MM.1S (cell line): ENCODE data around the gene WFDC1.

Experiments used
- DNase-seq: peaks from one replicate; pipeline ENCODE4 v3.0.0-alpha.2; 2015
- H2AFZ ChIP-seq: fragments of 300-600 bp; sonication (generic); 2 replicates; pipeline ENCODE4 v1.6.0; 2016; ENCODE audit warnings: antibody characterized with exemption, low read length
- H3F3A ChIP-seq: fragments of 300-600 bp; sonication (generic); 2 replicates; pipeline ENCODE4 v1.6.1; 2016; ENCODE audit warnings: mild to moderate bottlenecking, antibody characterized with exemption, low read length, moderate library complexity, mixed read lengths; ENCODE audit not compliant: insufficient read depth
- H3K27ac ChIP-seq: fragments of 300-600 bp; sonication (generic); 2 replicates; pipeline ENCODE4 v1.5.1; 2016; ENCODE audit warnings: mild to moderate bottlenecking, low read length
- H3K27me3 ChIP-seq: fragments of 300-600 bp; sonication (generic); replicated peaks from 2 replicates; pipeline ENCODE4 v1.6.0; 2016; ENCODE audit warnings: low read length; ENCODE audit not compliant: insufficient read depth
- H3K36me3 ChIP-seq: fragments of 300-600 bp; sonication (generic); replicated peaks from 2 replicates; pipeline ENCODE4 v1.6.1; 2016; ENCODE audit warnings: mild to moderate bottlenecking, low read length, mixed read lengths; ENCODE audit not compliant: insufficient read depth
- H3K4me1 ChIP-seq: fragments of 300-600 bp; sonication (generic); 2 replicates; pipeline ENCODE4 v1.6.1; 2016; ENCODE audit warnings: low read length, mixed read lengths
- H3K4me2 ChIP-seq: fragments of 300-600 bp; sonication (generic); 2 replicates; pipeline ENCODE4 v1.6.0; 2016; ENCODE audit warnings: low read depth, low read length
- H3K4me3 ChIP-seq: fragments of 300-600 bp; sonication (generic); 2 replicates; pipeline ENCODE4 v1.5.1; 2016; ENCODE audit warnings: low read length, mixed read lengths
- H3K79me2 ChIP-seq: fragments of 300-600 bp; sonication (generic); 2 replicates; pipeline ENCODE4 v1.6.1; 2016; ENCODE audit warnings: mixed run types, low read length, mixed read lengths
- H3K9ac ChIP-seq: fragments of 300-600 bp; sonication (generic); 2 replicates; pipeline ENCODE4 v1.6.1; 2016; ENCODE audit warnings: low read length, mixed read lengths
- H3K9me2 ChIP-seq: fragments of 300-600 bp; sonication (generic); replicated peaks from 2 replicates; pipeline ENCODE4 v1.6.1; 2016; ENCODE audit warnings: mild to moderate bottlenecking, low read length, mixed read lengths; ENCODE audit not compliant: insufficient read depth
- H3K9me3 ChIP-seq: fragments of 300-600 bp; sonication (generic); replicated peaks from 2 replicates; pipeline ENCODE4 v1.6.1; 2016; ENCODE audit warnings: mild to moderate bottlenecking, low read length, mixed read lengths; ENCODE audit not compliant: insufficient read depth
- H4K20me1 ChIP-seq: fragments of 300-600 bp; sonication (generic); 2 replicates; pipeline ENCODE4 v1.6.1; 2016; ENCODE audit warnings: mild to moderate bottlenecking, low read length, moderate library complexity, mixed read lengths; ENCODE audit not compliant: insufficient read depth
- CTCF ChIP-seq: fragments of 300-600 bp; sonication (generic); IDR thresholded peaks from 2 replicates; pipeline ENCODE4 v1.5.1; 2016; ENCODE audit warnings: antibody characterized with exemption, low read length, mixed read lengths
- EZH2 ChIP-seq: fragments of 300-600 bp; sonication (generic); optimal IDR thresholded peaks from 2 replicates; pipeline ENCODE3; 2017; ENCODE audit warnings: low read depth, mild to moderate bottlenecking, antibody characterized with exemption, low read length, mixed read lengths
- EZH2phosphoT487 ChIP-seq: fragments of 300-600 bp; sonication (generic); IDR thresholded peaks from 2 replicates; pipeline ENCODE4 v1.6.1; 2018; ENCODE audit warnings: antibody characterized with exemption, low read length

Gene WFDC1

GRCh38 chr16:84348386-84348888 is 53.8 kb downstream of the WFDC1 start:
- Histone ChIP-seq H3K9me3 (no peaks in the 10 kb centered on the region), H3K4me3 (no peak overlapping the region), H3K4me1 (no peaks in the 10 kb centered on the region), H3K36me3 (no peaks in the 10 kb centered on the region), H3K27ac (no peak overlapping the region), H3K4me2 (no peak overlapping the region), H3K9ac (no peak overlapping the region), H2AFZ (no peak overlapping the region), H3K79me2 (no peaks in the 10 kb centered on the region), H3K9me2 (no peaks in the 10 kb centered on the region), H3F3A (no peaks in the 10 kb centered on the region), H4K20me1 (no peaks in the 10 kb centered on the region), H3K27me3 (peaks cover 31% of the 10 kb centered on the region)
- no peak for DNase-seq
- TF ChIP-seq EZH2phosphoT487 (no peak), CTCF (no peak), EZH2 (no peak)

GRCh38 chr16:84349862-84350684 is 55.4 kb downstream of the WFDC1 start:
- peaks cover 19% of the 10 kb centered on the region for H3K27me3 ChIP-seq
- DNase-seq: no peak

GRCh38 chr16:84350685-84351400 is 56.2 kb downstream of the WFDC1 start:
- no peaks in the 10 kb centered on the region for H4K20me1 ChIP-seq
- TF ChIP-seq EZH2phosphoT487: no peak
- no peak for TF ChIP-seq CTCF
- no peak for TF ChIP-seq EZH2
- peaks cover 16% of the 10 kb centered on the region; the same call in 1 of the 2 replicates for H3K27me3 ChIP-seq
- no peaks in the 10 kb centered on the region for H3F3A ChIP-seq
- H3K4me1 ChIP-seq: no peaks in the 10 kb centered on the region
- no peak overlapping the region for H3K4me2 ChIP-seq
- H2AFZ ChIP-seq: no peak overlapping the region
- no peaks in the 10 kb centered on the region for H3K79me2 ChIP-seq
- no peak for DNase-seq
- H3K9me2 ChIP-seq: no peaks in the 10 kb centered on the region
- no peak overlapping the region for H3K9ac ChIP-seq
- H3K36me3 ChIP-seq: no peaks in the 10 kb centered on the region
- H3K4me3 ChIP-seq: no peak overlapping the region
- H3K27ac ChIP-seq: no peak overlapping the region
- no peaks in the 10 kb centered on the region for H3K9me3 ChIP-seq

More at GRCh38 chr16:84349862-84350684, 55.4 kb downstream of the WFDC1 start:
- no peak overlapping the region for H2AFZ ChIP-seq
- H3K27ac ChIP-seq: no peak overlapping the region
- H3K9me3 ChIP-seq: no peaks in the 10 kb centered on the region
- no peaks in the 10 kb centered on the region for H3F3A ChIP-seq
- no peaks in the 10 kb centered on the region for H3K79me2 ChIP-seq
- no peaks in the 10 kb centered on the region for H3K4me1 ChIP-seq
- no peaks in the 10 kb centered on the region for H4K20me1 ChIP-seq
- no peak overlapping the region for H3K4me2 ChIP-seq
- H3K9ac ChIP-seq: no peak overlapping the region
- TF ChIP-seq CTCF: no peak
- no peak for TF ChIP-seq EZH2
- TF ChIP-seq EZH2phosphoT487: no peak
- H3K36me3 ChIP-seq: no peaks in the 10 kb centered on the region
- no peaks in the 10 kb centered on the region for H3K9me2 ChIP-seq
- H3K4me3 ChIP-seq: no peak overlapping the region
